Measurements from ENCODE around the gene ELAC2. TPM values are rescaled to one million over a fixed set of nuclear protein-coding genes. Genes with fewer than 3 reads are reported as not detected.
"Not testable (repeated sequence)": the region's sequence is repeated elsewhere in the genome, so short reads cannot be mapped to it uniquely, and the experiment has no call there.

The ELAC2 gene
- total RNA-seq, 1 donor from 2014 or later = 54.5 TPM

- no peak for DNase-seq (ENCODE audit: low spot score)
Measured at GRCh38 chr17:12990041-12990808, 27.6 kb downstream of the ELAC2 start.

DNA sequence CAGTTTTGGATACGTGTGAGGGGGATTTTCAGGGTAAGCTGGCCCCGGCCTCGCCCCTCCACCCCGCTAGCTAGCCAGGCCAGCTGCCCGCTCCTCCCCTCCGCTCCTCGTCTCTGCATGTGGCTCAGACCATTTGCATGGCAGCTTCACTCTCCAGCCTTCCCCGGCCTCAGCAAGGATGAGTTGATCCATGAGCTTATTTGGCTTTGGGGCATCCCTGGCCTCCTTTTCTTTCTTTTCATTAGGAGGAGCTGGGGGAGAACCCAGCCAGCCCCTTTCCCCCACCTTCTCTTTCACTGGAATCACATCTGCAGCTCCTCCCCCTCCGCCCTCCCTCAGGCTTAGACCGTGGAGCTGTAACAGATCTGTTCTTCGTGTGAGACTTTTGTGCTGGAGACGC, 30.7 kb downstream of the ELAC2 start:
- no peak for DNase-seq (ENCODE audit: low spot score)

- no peak for DNase-seq (ENCODE audit: low spot score)
Measured at GRCh38 chr17:12985431-12986293, 32.2 kb downstream of the ELAC2 start.

DNA sequence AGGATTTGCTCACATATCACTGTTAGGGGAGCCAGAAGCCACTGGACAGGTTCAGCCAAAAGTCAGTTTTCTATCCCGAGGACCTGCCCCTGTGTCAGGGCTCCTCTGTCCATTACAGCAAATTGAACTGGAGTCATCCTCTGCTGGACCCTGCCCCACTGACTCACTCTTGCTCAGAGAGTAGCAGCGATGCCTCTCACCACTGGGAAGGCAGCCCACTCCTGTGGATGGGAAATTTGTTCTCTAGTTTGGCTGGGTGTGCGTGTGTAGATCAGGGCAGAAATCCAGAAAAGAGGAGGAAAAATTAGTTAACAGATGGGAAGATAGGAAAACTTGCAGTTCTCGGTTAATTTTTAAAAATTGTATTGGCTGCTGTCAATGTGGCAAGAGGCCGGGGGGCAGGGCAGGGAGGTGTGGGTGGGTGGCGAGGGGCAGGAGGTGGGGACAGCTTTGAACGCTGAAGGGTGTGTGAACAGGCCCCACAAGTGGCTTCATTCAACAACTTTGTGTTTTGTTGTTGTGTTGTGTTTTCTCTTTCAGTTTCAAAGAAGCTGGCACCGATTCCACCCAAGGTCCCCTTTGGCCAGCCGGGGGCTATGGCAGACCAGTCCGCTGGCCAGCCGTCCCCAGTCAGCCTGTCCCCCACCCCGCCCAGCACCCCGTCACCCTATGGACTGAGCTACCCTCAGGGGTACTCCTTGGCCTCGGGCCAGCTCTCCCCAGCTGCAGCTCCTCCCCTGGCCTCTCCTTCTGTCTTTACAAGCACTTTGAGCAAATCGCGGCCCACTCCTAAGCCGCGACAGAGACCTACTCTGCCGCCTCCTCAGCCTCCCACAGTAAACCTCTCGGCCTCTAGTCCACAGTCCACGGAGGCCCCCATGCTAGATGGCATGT, 33.6 kb downstream of the ELAC2 start:
- no peak for DNase-seq (ENCODE audit: low spot score)

DNA sequence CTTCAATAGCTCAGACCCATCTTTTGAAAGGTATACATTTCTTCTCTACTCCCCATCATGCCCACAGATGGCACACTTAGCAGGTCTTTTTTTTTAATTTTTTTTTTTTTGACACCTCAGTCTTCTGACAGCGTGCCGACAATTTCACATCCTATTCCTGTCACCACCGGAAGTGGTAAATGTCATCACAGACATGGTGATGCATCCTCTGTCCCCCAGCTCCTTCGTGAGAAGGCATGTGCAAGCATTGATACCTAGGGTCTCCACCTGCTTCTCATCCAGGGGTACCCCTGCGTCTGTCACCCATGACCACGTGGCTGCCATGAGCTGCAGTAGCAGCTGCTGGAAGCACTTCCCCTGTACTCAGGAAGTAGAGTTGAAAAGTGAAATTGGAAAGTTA, 35.6 kb downstream of the ELAC2 start:
- DNase-seq (ENCODE audit: low spot score) = no peak

- no peak for DNase-seq (ENCODE audit: low spot score)
Measured at GRCh38 chr17:12979826-12980500, 37.9 kb downstream of the ELAC2 start.

DNA sequence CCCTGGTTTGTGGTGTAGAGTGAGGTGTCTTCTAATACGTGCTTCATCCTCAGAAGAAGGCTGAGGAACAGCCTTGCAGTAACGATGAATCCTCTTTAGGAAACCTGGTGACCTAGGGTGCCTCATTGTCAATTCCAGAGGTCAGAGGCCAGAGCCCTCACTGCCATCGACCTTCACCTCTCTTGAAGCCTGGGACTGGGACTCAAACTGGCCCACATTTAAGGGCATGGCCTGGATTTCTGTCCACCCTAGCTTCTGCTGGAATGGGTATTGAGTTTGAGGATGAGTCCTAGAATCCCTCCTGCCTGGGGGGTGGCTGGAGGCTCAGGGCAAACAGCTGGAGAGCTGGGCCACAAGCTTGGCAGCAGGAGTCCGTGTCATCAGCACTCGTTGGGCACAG, 38.6 kb downstream of the ELAC2 start:
- no peak for DNase-seq (ENCODE audit: low spot score)

- not testable (repeated sequence) for DNase-seq (ENCODE audit: low spot score)
Measured at GRCh38 chr17:12978787-12979186, 39.0 kb downstream of the ELAC2 start.

- no peak for DNase-seq (ENCODE audit: low spot score)
Measured at GRCh38 chr17:12977008-12977751, 40.6 kb downstream of the ELAC2 start.

GRCh38 chr17:12974005-12974531, 43.8 kb downstream of the ELAC2 start:
- no peak for DNase-seq (ENCODE audit: low spot score)

GRCh38 chr17:12973496-12974004, 44.3 kb downstream of the ELAC2 start:
- no peak for DNase-seq (ENCODE audit: low spot score)

DNA sequence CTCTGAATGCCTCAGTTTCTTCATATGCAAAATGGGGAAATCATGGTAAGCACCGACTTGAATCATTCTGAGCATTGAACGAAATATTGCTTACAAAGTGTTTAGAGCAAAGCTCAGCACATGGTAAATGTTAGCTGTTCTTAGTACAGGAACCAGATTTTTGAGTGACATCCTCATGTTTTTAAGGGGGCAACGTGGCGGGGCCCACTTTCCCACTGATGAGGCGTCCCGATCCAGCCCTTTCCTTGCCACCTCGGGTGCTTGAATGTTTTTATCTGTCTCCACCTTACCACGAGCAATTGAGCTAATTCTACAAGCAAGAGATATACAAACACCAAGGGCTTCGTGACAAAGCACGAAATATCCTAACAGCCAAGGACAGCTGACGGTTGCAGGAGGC, 49.9 kb downstream of the ELAC2 start:
- no peak for DNase-seq (ENCODE audit: low spot score)

GRCh38 chr17:12966413-12966812, 51.4 kb downstream of the ELAC2 start:
- DNase-seq (ENCODE audit: low spot score) = no peak

GRCh38 chr17:12965988-12966387, 51.8 kb downstream of the ELAC2 start:
- no peak for DNase-seq (ENCODE audit: low spot score)

DNA sequence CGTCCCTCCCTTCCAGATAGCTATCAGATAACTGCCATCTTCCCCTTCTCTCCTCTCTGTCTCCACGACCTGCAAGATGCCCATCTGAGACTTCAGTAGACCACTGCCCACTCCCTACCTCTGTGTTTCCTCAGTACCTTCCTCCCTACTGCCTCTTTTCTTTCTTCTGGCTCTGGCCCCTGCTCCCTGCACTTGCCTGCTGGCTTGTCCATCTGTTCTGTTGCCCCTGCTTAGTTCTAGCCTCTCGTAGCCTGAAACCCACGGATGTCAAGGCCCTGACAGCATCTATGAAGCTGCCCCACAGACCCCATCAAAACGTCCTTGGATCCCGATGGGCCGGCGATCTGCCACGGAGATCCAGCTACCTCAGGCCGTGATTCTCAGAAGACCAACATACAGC, 53.0 kb downstream of the ELAC2 start:
- DNase-seq (ENCODE audit: low spot score) = no peak

GRCh38 chr17:12964162-12964561, 53.7 kb downstream of the ELAC2 start:
- no peak for DNase-seq (ENCODE audit: low spot score)

GRCh38 chr17:12963505-12963904, 54.3 kb downstream of the ELAC2 start:
- DNase-seq (ENCODE audit: low spot score) = no peak

DNA sequence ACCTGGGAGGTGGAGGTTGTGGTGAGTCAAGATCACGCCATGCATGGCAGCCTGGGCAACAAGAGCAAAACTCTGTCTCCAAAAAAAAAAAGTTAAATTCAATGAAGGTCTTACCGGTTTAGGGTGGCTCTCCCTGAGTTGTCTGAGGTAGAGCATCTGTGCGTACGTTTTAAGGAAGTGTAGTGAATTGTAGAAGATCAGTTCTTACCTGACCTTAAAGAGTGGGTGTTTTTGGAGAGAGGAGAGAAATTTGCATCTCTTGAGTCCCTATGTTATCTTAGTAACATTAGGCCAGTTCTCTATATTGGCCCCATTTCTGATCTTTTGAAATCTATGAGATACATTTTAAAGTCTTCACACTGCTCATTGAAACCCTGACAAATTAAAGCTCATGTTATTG, 56.2 kb downstream of the ELAC2 start:
- DNase-seq (ENCODE audit: low spot score) = no peak

DNA sequence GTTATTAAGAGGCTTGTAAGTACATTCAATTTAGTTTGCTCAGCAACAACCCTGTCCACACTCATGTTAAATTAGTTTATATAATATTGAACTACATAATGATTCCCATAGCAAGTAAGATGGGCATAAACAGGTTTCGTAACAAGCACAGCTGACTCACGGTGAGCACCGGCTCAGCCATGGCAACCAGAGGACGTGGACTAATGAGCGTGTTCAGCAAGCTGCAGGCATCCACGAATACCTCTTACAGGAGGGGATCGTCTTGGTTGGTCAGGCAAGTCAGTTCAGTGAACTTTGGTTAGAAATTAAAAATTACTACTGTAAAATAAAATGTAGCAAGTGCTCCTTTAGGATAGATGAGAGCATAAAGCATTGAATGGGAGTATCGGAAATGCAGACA, 58.4 kb downstream of the ELAC2 start:
- DNase-seq (ENCODE audit: low spot score) = no peak

- DNase-seq (ENCODE audit: low spot score) = no peak
Measured at GRCh38 chr17:12958786-12959185, 59.0 kb downstream of the ELAC2 start.

Data from mucosa of gallbladder (tissue), 1 donor.